GM12878 (cell line): Measurements from ENCODE around the gene ARFGAP2. TPM values are rescaled to one million over a fixed set of nuclear protein-coding genes. Genes with fewer than 3 reads are reported as not detected.

ENCODE experiments used
- CBX3 ChIP-seq: fragments of 200-600 bp; sonication (generic); IDR thresholded peaks from 2 replicates; pipeline ENCODE4 v1.6.1; 2016; ENCODE audit warnings: low read depth, borderline replicate concordance
- E2F8 ChIP-seq: fragments of 450-650 bp; IDR thresholded peaks from 2 replicates; pipeline ENCODE4 v1.6.1; 2018; ENCODE audit warnings: mild to moderate bottlenecking, low read depth, moderate library complexity; ENCODE audit not compliant: partially characterized antibody
- HDGF ChIP-seq: fragments of 450-650 bp; IDR thresholded peaks from 2 replicates; pipeline ENCODE4 v1.6.1; 2016; ENCODE audit warnings: antibody characterized with exemption
- JUNB ChIP-seq: IDR thresholded peaks from 2 replicates; pipeline ENCODE4 v1.6.1; 2016; ENCODE audit warnings: antibody characterized with exemption, mild to moderate bottlenecking
- KLF5 ChIP-seq: fragments of 450-650 bp; IDR thresholded peaks from 2 replicates; pipeline ENCODE4 v1.6.1; 2014; ENCODE audit warnings: mild to moderate bottlenecking; ENCODE audit not compliant: partially characterized antibody
- NR2C1 ChIP-seq: fragments of 450-650 bp; IDR thresholded peaks from 2 replicates; pipeline ENCODE4 v1.6.1; 2017; ENCODE audit warnings: antibody characterized with exemption, mild to moderate bottlenecking, moderate library complexity
- PAX5 ChIP-seq: IDR thresholded peaks from 2 replicates; pipeline ENCODE4 v1.6.1; 2011; ENCODE audit warnings: low read depth, low read length, borderline replicate concordance
- PML ChIP-seq: IDR thresholded peaks from 2 replicates; pipeline ENCODE4 v1.6.1; 2012; ENCODE audit warnings: low read length, inconsistent platforms
- SRF ChIP-seq, 2 experiments: IDR thresholded peaks; 2 replicates each; pipeline ENCODE4 v1.6.1; 2011; ENCODE audit warnings: low read depth in 2 of 2, low read length in 2 of 2, mild to moderate bottlenecking in 1 of 2, moderate library complexity in 1 of 2
- ZBED1 ChIP-seq: IDR thresholded peaks from 2 replicates; pipeline ENCODE4 v1.6.1; 2016; ENCODE audit warnings: borderline replicate concordance
- ZNF207 ChIP-seq: fragments of 450-650 bp; IDR thresholded peaks from 2 replicates; pipeline ENCODE4 v1.6.1; 2014; ENCODE audit warnings: antibody characterized with exemption, mild to moderate bottlenecking, borderline replicate concordance
- ZNF687 ChIP-seq: fragments of 450-650 bp; IDR thresholded peaks from 2 replicates; pipeline ENCODE4 v1.6.1; 2017; ENCODE audit warnings: mild to moderate bottlenecking, moderate library complexity
- polyA plus RNA-seq, 11 experiments: library from polyadenylated mRNA; depleted of rRNA in 4 of 11; unstranded in 6 of 11; stranded (reverse) in 5 of 11; fragments of >200 nt; fragmentation: Nextera tagmentation in 4 of 11; fragmentation: Illumina TruSeq in 1 of 11; extraction: Ambion mirVana in 4 of 11; extraction: Trizol in 1 of 11; gene quantifications; 1 replicate in 1 of 11; 2 replicates in 10 of 11; pipeline versions ENCODE4 v1.2.1 to v1.2.3, GENCODE V29; 2011 to 2016; ENCODE audit warnings: inconsistent platforms in 2 of 11, missing spikeins in 2 of 11, low read depth in 1 of 11
- total RNA-seq, 4 experiments: library from RNA; depleted of rRNA in 3 of 4; stranded (reverse); fragments of >200 nt in 3 of 4; fragmentation: Illumina TruSeq in 1 of 4; extraction: Trizol in 1 of 4; gene quantifications; 2 replicates each; pipeline versions ENCODE4 v1.2.1 to v1.2.3, GENCODE V29; 2013 to 2021

ARFGAP2 gene
- total and polyA plus RNA-seq, 10 of the 15 experiments (the other 5 are each of a cell fraction or from before 2014, with no cell fraction given), result 20.9 to 100 (median 75.5) TPM

- TF ChIP-seq ZNF687 (no peak), E2F8 (no peak), PAX5 (no peak), JUNB (no peak), NR2C1 (no peak), SRF (IDR thresholded peaks at IDR 0.05; ENCODE audit: low read depth in 2 of 2, low read length in 2 of 2) (no peak), ZBED1 (no peak), CBX3 (no peak), PML (no peak), KLF5 (no peak), ZNF207 (no peak), HDGF (no peak)
Observed at GRCh38 chr11:47212938-47213337, 36.3 kb upstream of the ARFGAP2 start (continued).
